GM12878 (cell line): ENCODE results near the gene SLC4A5. TPM values are rescaled to one million over a fixed set of nuclear protein-coding genes. Genes with fewer than 3 reads are reported as not detected.

Source experiments
- ATAC-seq: fragments of 200-7000 bp; cut with Tn5 transposase; 3 replicates; pipeline ENCODE4 v1.9.1; 2020; ENCODE audit warnings: mild to moderate bottlenecking, moderate library complexity
- BruUV-seq: library from RNA; stranded (reverse); fragments of 400-500 nt; replicated peaks from 2 replicates; lab custom pipeline; 2021; lab: Mats Ljungman, UMichigan
- CTCF ChIA-PET: fragments of 300-600 bp; sonication (Branson Sonifier 250); formaldehyde crosslinking; extraction: SDS; loops from one replicate; lab custom pipeline; 2021; ENCODE audit warnings: inconsistent platforms; lab: Yijun Ruan, JAX
- POLR2A ChIA-PET: fragments of 350-600 bp; formaldehyde crosslinking; extraction: SDS; loops from one replicate; lab custom pipeline; 2021; ENCODE audit warnings: inconsistent platforms; lab: Charles Lee
- RAD21 ChIA-PET: fragments of 300-600 bp; sonication (Branson Sonifier 250); formaldehyde crosslinking; loops from one replicate; lab custom pipeline; 2023; ENCODE audit warnings: antibody characterized with exemption; ENCODE audit not compliant: unreplicated experiment; lab: Charles Lee
- SMC1A ChIA-PET: fragments of 300-600 bp; sonication (Branson Sonifier 250); formaldehyde crosslinking; loops from one replicate; lab custom pipeline; 2023; ENCODE audit not compliant: unreplicated experiment, uncharacterized antibody; lab: Charles Lee
- DNase-seq: peaks from one replicate; pipeline ENCODE4 v3.0.0-alpha.2; 2011; ENCODE audit warnings: low read depth, low spot score
- FAIRE-seq: peaks from 3 replicates; lab custom pipeline; 2011; peaks lifted over from hg19 to GRCh38; lab: Jason Lieb, UNC
- H2AFZ ChIP-seq: 2 replicates; pipeline ENCODE4 v1.6.0; 2011; ENCODE audit warnings: low read depth, low read length, control low read depth; ENCODE audit not compliant: control insufficient read depth
- H3K27ac ChIP-seq: 2 replicates; pipeline ENCODE4 v1.5.1; 2011; ENCODE audit warnings: control low read depth; ENCODE audit not compliant: control insufficient read depth, insufficient read depth
- H3K27me3 ChIP-seq, 2 experiments: replicated peaks in 1 of 2; 2 replicates each; pipeline versions ENCODE4 v1.6.0 to v1.6.1; 2011; ENCODE audit warnings: low read length in 1 of 2; ENCODE audit not compliant: control insufficient read depth in 2 of 2, insufficient read depth in 2 of 2
- H3K36me3 ChIP-seq, 2 experiments: 2 replicates each; pipeline ENCODE4 v1.5.1; 2011; ENCODE audit warnings: low read length in 1 of 2; ENCODE audit not compliant: control insufficient read depth in 2 of 2, insufficient read depth in 2 of 2
- H3K4me1 ChIP-seq: 2 replicates; pipeline ENCODE4 v1.6.1; 2011; ENCODE audit warnings: mild to moderate bottlenecking, low read length, moderate library complexity, mixed read lengths; ENCODE audit not compliant: control insufficient read depth, insufficient read depth
- H3K4me2 ChIP-seq: 2 replicates; pipeline ENCODE4 v1.6.0; 2011; ENCODE audit warnings: control low read depth; ENCODE audit not compliant: control insufficient read depth, insufficient read depth
- H3K4me3 ChIP-seq: fragments of 200-600 bp; sonication (generic); 2 replicates; pipeline ENCODE4 v1.5.1; 2016
- H3K79me2 ChIP-seq: 2 replicates; pipeline ENCODE4 v1.6.0; 2011; ENCODE audit warnings: low read length; ENCODE audit not compliant: control insufficient read depth, insufficient read depth
- H3K9ac ChIP-seq: 2 replicates; pipeline ENCODE4 v1.8.0; 2011; ENCODE audit warnings: low read length, control low read depth, mixed read lengths; ENCODE audit not compliant: control insufficient read depth, insufficient read depth
- H3K9me3 ChIP-seq: replicated peaks from 3 replicates; pipeline ENCODE4 v1.5.1; 2011; ENCODE audit warnings: mild to moderate bottlenecking, low read length; ENCODE audit not compliant: control insufficient read depth, insufficient read depth
- H4K20me1 ChIP-seq: 2 replicates; pipeline ENCODE4 v1.6.0; 2011; ENCODE audit not compliant: control insufficient read depth, insufficient read depth
- BCLAF1 ChIP-seq: fragments of 450-650 bp; IDR thresholded peaks from 2 replicates; pipeline ENCODE4 v1.6.1; 2017; ENCODE audit warnings: antibody characterized with exemption, mild to moderate bottlenecking, moderate library complexity
- HDAC2 ChIP-seq: fragments of 200-600 bp; sonication (generic); IDR thresholded peaks from 2 replicates; pipeline ENCODE4 v1.6.1; 2017
- MXI1 ChIP-seq: fragments of 150-350 bp; IDR thresholded peaks from 2 replicates; pipeline ENCODE4 v1.6.1; 2011; ENCODE audit warnings: low read depth, mild to moderate bottlenecking, inconsistent platforms, low read length, improper control_type of control experiment
- MYB ChIP-seq: fragments of 150-350 bp; IDR thresholded peaks from 2 replicates; pipeline ENCODE4 v1.6.1; 2014; ENCODE audit warnings: mild to moderate bottlenecking, low read depth, low read length, borderline replicate concordance
- POU2F2 ChIP-seq: IDR thresholded peaks from 3 replicates; pipeline ENCODE4 v1.6.1; 2011; ENCODE audit warnings: low read depth, mild to moderate bottlenecking, low read length, borderline replicate concordance
- SIN3A ChIP-seq: IDR thresholded peaks from 2 replicates; pipeline ENCODE4 v1.6.1; 2012; ENCODE audit warnings: low read depth, low read length, improper control_type of control experiment
- SMAD5 ChIP-seq: IDR thresholded peaks from 2 replicates; pipeline ENCODE4 v1.6.1; 2016; ENCODE audit warnings: antibody characterized with exemption, low read depth
- SP1 ChIP-seq: IDR thresholded peaks from one replicate; pipeline ENCODE4 v1.6.1; 2011; ENCODE audit warnings: low read depth, low read length
- SUZ12 ChIP-seq: fragments of 200-600 bp; sonication (generic); IDR thresholded peaks from one replicate; pipeline ENCODE4 v1.6.1; 2018; ENCODE audit warnings: antibody characterized with exemption, mild to moderate bottlenecking; ENCODE audit not compliant: unreplicated experiment
- TCF12 ChIP-seq: IDR thresholded peaks from 2 replicates; pipeline ENCODE4 v1.6.1; 2011; ENCODE audit warnings: low read depth, mild to moderate bottlenecking, low read length
- ZBED1 ChIP-seq: IDR thresholded peaks from 2 replicates; pipeline ENCODE4 v1.6.1; 2016; ENCODE audit warnings: borderline replicate concordance
- WGBS: methylation state at CpG from one replicate; pipeline ENCODE4 v1.1.6; 2016; ENCODE audit warnings: low lambda C conversion rate; ENCODE audit not compliant: insufficient replicate concordance, insufficient coverage; ENCODE audit errors: missing lambda C conversion rate; 5-methylcytosine and 5-hydroxymethylcytosine counted together
- in situ Hi-C: fragments of 300-500 bp; cut with MboI; formaldehyde crosslinking; loops from 9 replicates; pipeline ENCODE4 v1.14.3; 2018; ENCODE audit warnings: mixed read lengths
- intact Hi-C: fragments of 100-400 bp; cut with micrococcal nuclease; formaldehyde crosslinking; loops from one replicate; pipeline ENCODE4 v1.14.2; 2022; ENCODE audit not compliant: unreplicated experiment
- polyA plus RNA-seq, 11 experiments: library from polyadenylated mRNA; depleted of rRNA in 4 of 11; unstranded in 6 of 11; stranded (reverse) in 5 of 11; fragments of >200 nt; fragmentation: Nextera tagmentation in 4 of 11; fragmentation: Illumina TruSeq in 1 of 11; extraction: Ambion mirVana in 4 of 11; extraction: Trizol in 1 of 11; gene quantifications; 1 replicate in 1 of 11; 2 replicates in 10 of 11; pipeline versions ENCODE4 v1.2.1 to v1.2.3, GENCODE V29; 2011 to 2016; ENCODE audit warnings: inconsistent platforms in 2 of 11, missing spikeins in 2 of 11, low read depth in 1 of 11
- total RNA-seq, 4 experiments: library from RNA; depleted of rRNA in 3 of 4; stranded (reverse); fragments of >200 nt in 3 of 4; fragmentation: Illumina TruSeq in 1 of 4; extraction: Trizol in 1 of 4; gene quantifications; 2 replicates each; pipeline versions ENCODE4 v1.2.1 to v1.2.3, GENCODE V29; 2013 to 2021

The SLC4A5 gene
- total and polyA plus RNA-seq, 10 of the 15 experiments (the other 5 are each of a cell fraction or from before 2014, with no cell fraction given) = 0.15 to 4.7 (median 1.6) TPM

- FAIRE-seq = no peak
- H3K4me3 ChIP-seq = no peak overlapping the region
- no peak overlapping the region for H3K9ac ChIP-seq
- ChIA-PET CTCF (no interaction called here), SMC1A (no interaction called here), RAD21 (no interaction called here), POLR2A (no interaction called here)
- no peak overlapping the region for H3K4me2 ChIP-seq
- no peaks in the 10 kb centered on the region for H3K9me3 ChIP-seq
- 98% methylated on average over 8 of the region's 8 CpGs for WGBS
- no peak overlapping the region for H3K27ac ChIP-seq
- in situ Hi-C loops (no loop called here), intact Hi-C loops (no loop called here)
- ATAC-seq = peak; percentile 8; the same call in 2 of the 3 replicates
- no peaks in the 10 kb centered on the region for H3K27me3 ChIP-seq
- 0 out of 4 replicates have a peak, but pooled peaks cover 0 to 5% of the 10 kb centered on the region in 2 experiments for H3K36me3 ChIP-seq
- H4K20me1 ChIP-seq = no peaks in the 10 kb centered on the region
- no peak for DNase-seq
- BruUV-seq = no TSS peak
- H3K79me2 ChIP-seq = no peaks in the 10 kb centered on the region
- no peaks in the 10 kb centered on the region for H3K4me1 ChIP-seq
- no peak for TF ChIP-seq TCF12
- TF ChIP-seq POU2F2 = no peak
- TF ChIP-seq SIN3A = no peak
- TF ChIP-seq BCLAF1 = no peak
- TF ChIP-seq ZBED1 = no peak
- TF ChIP-seq HDAC2 = no peak
- TF ChIP-seq MXI1 = no peak
- TF ChIP-seq SUZ12 = no peak
- TF ChIP-seq MYB = no peak
- TF ChIP-seq SMAD5 = no peak
- no peak for TF ChIP-seq SP1
- H2AFZ ChIP-seq = no peak overlapping the region
These were observed 119.1 kb downstream of the SLC4A5 start for GRCh38 chr2:74223941-74224770.
